H1 (cell line): ENCODE data around the gene TUT4. TPM values are rescaled to one million over a fixed set of nuclear protein-coding genes. Genes with fewer than 3 reads are reported as not detected.

ENCODE experiments used
- CHD2 ChIP-seq: IDR thresholded peaks from 2 replicates; pipeline ENCODE4 v1.6.1; 2012; ENCODE audit warnings: low read length, improper control_type of control experiment
- EP300 ChIP-seq, 2 experiments: IDR thresholded peaks; 1 replicate in 1 of 2; 2 replicates in 1 of 2; pipeline ENCODE4 v1.6.1; 2011 to 2012; ENCODE audit warnings: low read depth in 2 of 2, low read length in 2 of 2, mild to moderate bottlenecking in 2 of 2, borderline replicate concordance in 1 of 2, inconsistent platforms in 1 of 2, moderate library complexity in 1 of 2
- MAFK ChIP-seq: IDR thresholded peaks from 2 replicates; pipeline ENCODE4 v1.6.1; 2012; ENCODE audit warnings: low read depth, mild to moderate bottlenecking, improper control_type of control experiment, low read length
- RBBP5 ChIP-seq: IDR thresholded peaks from 2 replicates; pipeline ENCODE4 v1.7.1; 2012; ENCODE audit warnings: low read depth, mild to moderate bottlenecking, inconsistent platforms, low read length, moderate library complexity, borderline replicate concordance
- TCF12 ChIP-seq: IDR thresholded peaks from 2 replicates; pipeline ENCODE4 v1.6.1; 2011; ENCODE audit warnings: low read depth, mild to moderate bottlenecking, low read length
- polyA plus RNA-seq, 7 experiments: library from polyadenylated mRNA; depleted of rRNA in 3 of 7; stranded (reverse) in 5 of 7; unstranded in 2 of 7; fragments of >200 nt in 5 of 7; fragments of 200-250 nt in 2 of 7; gene quantifications; 1 replicate in 5 of 7; 2 replicates in 1 of 7; 4 replicates in 1 of 7; pipeline versions ENCODE4 v1.2.1 to v1.2.3, GENCODE V29; 2011 to 2013; ENCODE audit warnings: missing spikeins in 2 of 7, mixed read lengths in 2 of 7
- total RNA-seq: library from RNA; stranded (reverse); fragmentation: NEBNext Ultra II Directional; extraction: Animal tissue kit (Norgen Biotek cat#: 25700); gene quantifications from 2 replicates; pipeline ENCODE4 v1.2.1, GENCODE V29; 2021
- TF ChIP-seq, protein P1 (sequence below), 3 experiments: IDR thresholded peaks; 1 replicate in 2 of 3; 2 replicates in 1 of 3; pipeline versions ENCODE4 v1.5.1 to v1.6.1; 2011; ENCODE audit warnings: low read length in 3 of 3, mild to moderate bottlenecking in 3 of 3, inconsistent platforms in 2 of 3, low read depth in 1 of 3, moderate library complexity in 1 of 3; ENCODE audit not compliant: insufficient read depth in 1 of 3; ENCODE audit errors: control extremely low read depth in 1 of 3
- TF ChIP-seq, protein P2 (sequence below): fragments of 300-600 bp; sonication (generic); IDR thresholded peaks from 2 replicates; pipeline ENCODE4 v1.7.1; 2012; ENCODE audit warnings: low read length, moderate library complexity, mild to moderate bottlenecking, inconsistent platforms; ENCODE audit not compliant: insufficient replicate concordance

The TUT4 gene
- total and polyA plus RNA-seq, 2 of the 8 experiments (the other 6 are each of a cell fraction or from before 2014, with no cell fraction given) = 54.5 to 63.3 TPM

DNA sequence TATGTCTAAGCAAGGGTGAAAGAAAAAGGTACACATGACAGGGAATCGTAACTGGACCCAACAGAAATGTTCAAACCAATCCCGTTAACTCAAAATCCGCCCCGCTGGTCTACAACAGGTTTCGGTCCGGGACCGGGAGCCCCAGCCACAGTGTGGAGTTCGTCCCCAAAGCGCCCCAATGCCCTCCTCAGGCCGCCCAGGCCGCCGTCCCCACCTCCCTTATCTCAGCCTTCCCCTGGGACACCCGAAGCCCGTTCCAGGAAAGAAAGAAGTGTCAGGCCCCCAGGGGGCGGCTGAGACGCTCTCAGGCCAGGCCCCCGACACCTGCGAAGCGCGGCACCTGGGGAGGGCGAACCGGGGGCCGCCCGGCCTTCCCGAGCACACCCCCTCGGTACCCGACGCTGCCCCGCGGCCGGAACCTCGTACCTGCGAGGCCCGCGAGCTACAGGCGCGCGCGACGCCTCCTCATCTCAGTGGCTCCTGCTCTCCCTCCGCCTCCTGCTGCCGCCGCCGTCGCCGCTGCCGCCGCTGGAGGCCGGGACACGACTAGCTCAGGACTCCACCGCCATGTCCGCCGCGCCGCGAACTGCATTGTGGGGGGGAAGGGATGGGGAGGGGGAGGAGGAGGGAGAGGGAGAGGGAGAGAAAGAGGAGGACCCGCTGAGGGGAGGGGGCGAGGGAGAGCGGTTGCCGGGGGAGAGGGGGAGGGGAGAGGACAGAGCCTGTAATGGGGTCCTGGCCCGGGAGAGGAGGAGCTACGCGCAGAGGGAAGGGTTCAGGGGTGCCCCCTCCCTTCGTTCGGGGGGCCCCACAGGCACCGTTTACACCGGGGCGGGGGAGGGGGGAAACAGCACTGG is at the start of gene TUT4 (continued):
- TF ChIP-seq, protein P1, sequence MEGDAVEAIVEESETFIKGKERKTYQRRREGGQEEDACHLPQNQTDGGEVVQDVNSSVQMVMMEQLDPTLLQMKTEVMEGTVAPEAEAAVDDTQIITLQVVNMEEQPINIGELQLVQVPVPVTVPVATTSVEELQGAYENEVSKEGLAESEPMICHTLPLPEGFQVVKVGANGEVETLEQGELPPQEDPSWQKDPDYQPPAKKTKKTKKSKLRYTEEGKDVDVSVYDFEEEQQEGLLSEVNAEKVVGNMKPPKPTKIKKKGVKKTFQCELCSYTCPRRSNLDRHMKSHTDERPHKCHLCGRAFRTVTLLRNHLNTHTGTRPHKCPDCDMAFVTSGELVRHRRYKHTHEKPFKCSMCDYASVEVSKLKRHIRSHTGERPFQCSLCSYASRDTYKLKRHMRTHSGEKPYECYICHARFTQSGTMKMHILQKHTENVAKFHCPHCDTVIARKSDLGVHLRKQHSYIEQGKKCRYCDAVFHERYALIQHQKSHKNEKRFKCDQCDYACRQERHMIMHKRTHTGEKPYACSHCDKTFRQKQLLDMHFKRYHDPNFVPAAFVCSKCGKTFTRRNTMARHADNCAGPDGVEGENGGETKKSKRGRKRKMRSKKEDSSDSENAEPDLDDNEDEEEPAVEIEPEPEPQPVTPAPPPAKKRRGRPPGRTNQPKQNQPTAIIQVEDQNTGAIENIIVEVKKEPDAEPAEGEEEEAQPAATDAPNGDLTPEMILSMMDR (IDR thresholded peaks at IDR 0.05; ENCODE audit: control extremely low read depth in 1 of 3, insufficient read depth in 1 of 3, low read depth in 1 of 3, low read length in 3 of 3) = no peak
- TF ChIP-seq MAFK = no peak
- no peak; the same call in 1 of the 2 replicates for TF ChIP-seq RBBP5
- no peak for TF ChIP-seq CHD2
- TF ChIP-seq EP300 (IDR thresholded peaks at IDR 0.05; ENCODE audit: borderline replicate concordance in 1 of 2, low read depth in 2 of 2, low read length in 2 of 2) = no peak
- no peak for TF ChIP-seq TCF12
- TF ChIP-seq, protein P2, sequence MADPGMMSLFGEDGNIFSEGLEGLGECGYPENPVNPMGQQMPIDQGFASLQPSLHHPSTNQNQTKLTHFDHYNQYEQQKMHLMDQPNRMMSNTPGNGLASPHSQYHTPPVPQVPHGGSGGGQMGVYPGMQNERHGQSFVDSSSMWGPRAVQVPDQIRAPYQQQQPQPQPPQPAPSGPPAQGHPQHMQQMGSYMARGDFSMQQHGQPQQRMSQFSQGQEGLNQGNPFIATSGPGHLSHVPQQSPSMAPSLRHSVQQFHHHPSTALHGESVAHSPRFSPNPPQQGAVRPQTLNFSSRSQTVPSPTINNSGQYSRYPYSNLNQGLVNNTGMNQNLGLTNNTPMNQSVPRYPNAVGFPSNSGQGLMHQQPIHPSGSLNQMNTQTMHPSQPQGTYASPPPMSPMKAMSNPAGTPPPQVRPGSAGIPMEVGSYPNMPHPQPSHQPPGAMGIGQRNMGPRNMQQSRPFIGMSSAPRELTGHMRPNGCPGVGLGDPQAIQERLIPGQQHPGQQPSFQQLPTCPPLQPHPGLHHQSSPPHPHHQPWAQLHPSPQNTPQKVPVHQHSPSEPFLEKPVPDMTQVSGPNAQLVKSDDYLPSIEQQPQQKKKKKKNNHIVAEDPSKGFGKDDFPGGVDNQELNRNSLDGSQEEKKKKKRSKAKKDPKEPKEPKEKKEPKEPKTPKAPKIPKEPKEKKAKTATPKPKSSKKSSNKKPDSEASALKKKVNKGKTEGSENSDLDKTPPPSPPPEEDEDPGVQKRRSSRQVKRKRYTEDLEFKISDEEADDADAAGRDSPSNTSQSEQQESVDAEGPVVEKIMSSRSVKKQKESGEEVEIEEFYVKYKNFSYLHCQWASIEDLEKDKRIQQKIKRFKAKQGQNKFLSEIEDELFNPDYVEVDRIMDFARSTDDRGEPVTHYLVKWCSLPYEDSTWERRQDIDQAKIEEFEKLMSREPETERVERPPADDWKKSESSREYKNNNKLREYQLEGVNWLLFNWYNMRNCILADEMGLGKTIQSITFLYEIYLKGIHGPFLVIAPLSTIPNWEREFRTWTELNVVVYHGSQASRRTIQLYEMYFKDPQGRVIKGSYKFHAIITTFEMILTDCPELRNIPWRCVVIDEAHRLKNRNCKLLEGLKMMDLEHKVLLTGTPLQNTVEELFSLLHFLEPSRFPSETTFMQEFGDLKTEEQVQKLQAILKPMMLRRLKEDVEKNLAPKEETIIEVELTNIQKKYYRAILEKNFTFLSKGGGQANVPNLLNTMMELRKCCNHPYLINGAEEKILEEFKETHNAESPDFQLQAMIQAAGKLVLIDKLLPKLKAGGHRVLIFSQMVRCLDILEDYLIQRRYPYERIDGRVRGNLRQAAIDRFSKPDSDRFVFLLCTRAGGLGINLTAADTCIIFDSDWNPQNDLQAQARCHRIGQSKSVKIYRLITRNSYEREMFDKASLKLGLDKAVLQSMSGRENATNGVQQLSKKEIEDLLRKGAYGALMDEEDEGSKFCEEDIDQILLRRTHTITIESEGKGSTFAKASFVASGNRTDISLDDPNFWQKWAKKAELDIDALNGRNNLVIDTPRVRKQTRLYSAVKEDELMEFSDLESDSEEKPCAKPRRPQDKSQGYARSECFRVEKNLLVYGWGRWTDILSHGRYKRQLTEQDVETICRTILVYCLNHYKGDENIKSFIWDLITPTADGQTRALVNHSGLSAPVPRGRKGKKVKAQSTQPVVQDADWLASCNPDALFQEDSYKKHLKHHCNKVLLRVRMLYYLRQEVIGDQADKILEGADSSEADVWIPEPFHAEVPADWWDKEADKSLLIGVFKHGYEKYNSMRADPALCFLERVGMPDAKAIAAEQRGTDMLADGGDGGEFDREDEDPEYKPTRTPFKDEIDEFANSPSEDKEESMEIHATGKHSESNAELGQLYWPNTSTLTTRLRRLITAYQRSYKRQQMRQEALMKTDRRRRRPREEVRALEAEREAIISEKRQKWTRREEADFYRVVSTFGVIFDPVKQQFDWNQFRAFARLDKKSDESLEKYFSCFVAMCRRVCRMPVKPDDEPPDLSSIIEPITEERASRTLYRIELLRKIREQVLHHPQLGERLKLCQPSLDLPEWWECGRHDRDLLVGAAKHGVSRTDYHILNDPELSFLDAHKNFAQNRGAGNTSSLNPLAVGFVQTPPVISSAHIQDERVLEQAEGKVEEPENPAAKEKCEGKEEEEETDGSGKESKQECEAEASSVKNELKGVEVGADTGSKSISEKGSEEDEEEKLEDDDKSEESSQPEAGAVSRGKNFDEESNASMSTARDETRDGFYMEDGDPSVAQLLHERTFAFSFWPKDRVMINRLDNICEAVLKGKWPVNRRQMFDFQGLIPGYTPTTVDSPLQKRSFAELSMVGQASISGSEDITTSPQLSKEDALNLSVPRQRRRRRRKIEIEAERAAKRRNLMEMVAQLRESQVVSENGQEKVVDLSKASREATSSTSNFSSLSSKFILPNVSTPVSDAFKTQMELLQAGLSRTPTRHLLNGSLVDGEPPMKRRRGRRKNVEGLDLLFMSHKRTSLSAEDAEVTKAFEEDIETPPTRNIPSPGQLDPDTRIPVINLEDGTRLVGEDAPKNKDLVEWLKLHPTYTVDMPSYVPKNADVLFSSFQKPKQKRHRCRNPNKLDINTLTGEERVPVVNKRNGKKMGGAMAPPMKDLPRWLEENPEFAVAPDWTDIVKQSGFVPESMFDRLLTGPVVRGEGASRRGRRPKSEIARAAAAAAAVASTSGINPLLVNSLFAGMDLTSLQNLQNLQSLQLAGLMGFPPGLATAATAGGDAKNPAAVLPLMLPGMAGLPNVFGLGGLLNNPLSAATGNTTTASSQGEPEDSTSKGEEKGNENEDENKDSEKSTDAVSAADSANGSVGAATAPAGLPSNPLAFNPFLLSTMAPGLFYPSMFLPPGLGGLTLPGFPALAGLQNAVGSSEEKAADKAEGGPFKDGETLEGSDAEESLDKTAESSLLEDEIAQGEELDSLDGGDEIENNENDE = no peak
